CD14-positive monocyte (primary cell): ENCODE measurements around the gene ACOT7. TPM values are rescaled to one million over a fixed set of nuclear protein-coding genes. Genes with fewer than 3 reads are reported as not detected.
A peak's percentile ranks its signal among the peaks of the same experiment; 100 is the strongest.

ENCODE experiments used
- DNase-seq, 3 donors: peaks; one replicate each; pipeline ENCODE4 v3.0.0-alpha.2; 2011 to 2022
- H2AFZ ChIP-seq: 2 replicates; pipeline ENCODE4 v1.6.0; 2012; ENCODE audit warnings: mild to moderate bottlenecking, low read depth, low read length, inconsistent platforms; ENCODE audit not compliant: insufficient read depth, poor library complexity, severe bottlenecking
- H3K27ac ChIP-seq, 2 donors: 1 replicate in 1 of 2; 2 replicates in 1 of 2; pipeline ENCODE4 v1.5.1; 2012 to 2013; ENCODE audit warnings: low read length in 2 of 2, control low read depth in 1 of 2, inconsistent platforms in 1 of 2, low read depth in 1 of 2, mild to moderate bottlenecking in 1 of 2
- H3K27me3 ChIP-seq, 2 donors: one replicate each; pipeline versions ENCODE4 v1.6.0 to v1.6.1; 2011 to 2013; ENCODE audit warnings: low read length in 2 of 2; ENCODE audit not compliant: control insufficient read depth in 2 of 2, insufficient read depth in 2 of 2
- H3K36me3 ChIP-seq, 2 donors: replicated peaks in 1 of 2; 1 replicate in 1 of 2; 2 replicates in 1 of 2; pipeline versions ENCODE4 v1.5.1 to v1.6.1; 2012 to 2013; ENCODE audit warnings: low read length in 2 of 2, control low read depth in 1 of 2, inconsistent platforms in 1 of 2, mild to moderate bottlenecking in 1 of 2; ENCODE audit not compliant: insufficient read depth in 2 of 2, control insufficient read depth in 1 of 2
- H3K4me1 ChIP-seq, 2 donors: 1 replicate in 1 of 2; 2 replicates in 1 of 2; pipeline versions ENCODE4 v1.5.1 to v1.6.1; 2012 to 2013; ENCODE audit warnings: low read length in 2 of 2, control low read depth in 1 of 2, inconsistent platforms in 1 of 2, mild to moderate bottlenecking in 1 of 2, moderate library complexity in 1 of 2; ENCODE audit not compliant: insufficient read depth in 2 of 2, control insufficient read depth in 1 of 2
- H3K4me2 ChIP-seq: replicated peaks from 2 replicates; pipeline ENCODE3; 2012; ENCODE audit warnings: low read length, moderate library complexity, mild to moderate bottlenecking; ENCODE audit not compliant: poor library complexity, severe bottlenecking; ENCODE audit errors: extremely low read depth
- H3K4me3 ChIP-seq, 3 experiments: fragments of 200-600 bp in 1 of 3; sonication (generic) in 1 of 3; replicated peaks in 1 of 3; 1 replicate in 2 of 3; 2 replicates in 1 of 3; pipeline ENCODE4 v1.5.1; 2011 to 2013; ENCODE audit warnings: low read length in 3 of 3, mild to moderate bottlenecking in 3 of 3, control low read depth in 2 of 3, low read depth in 2 of 3, inconsistent platforms in 1 of 3, moderate library complexity in 1 of 3
- H3K79me2 ChIP-seq: 2 replicates; pipeline ENCODE4 v1.6.0; 2012; ENCODE audit warnings: mild to moderate bottlenecking, control low read depth, inconsistent platforms, low read length, moderate library complexity; ENCODE audit not compliant: insufficient read depth
- H3K9ac ChIP-seq: 2 replicates; pipeline ENCODE4 v1.6.0; 2017; ENCODE audit warnings: low read length, mild to moderate bottlenecking; ENCODE audit not compliant: insufficient read depth, poor library complexity, severe bottlenecking
- H3K9me3 ChIP-seq, 2 donors: replicated peaks in 1 of 2; 1 replicate in 1 of 2; 2 replicates in 1 of 2; pipeline versions ENCODE4 v1.5.1 to v1.6.1; 2012 to 2013; ENCODE audit warnings: low read length in 2 of 2, control low read depth in 1 of 2; ENCODE audit not compliant: control insufficient read depth in 1 of 2, insufficient read depth in 1 of 2
- H4K20me1 ChIP-seq: 2 replicates; pipeline ENCODE4 v1.6.0; 2012; ENCODE audit warnings: mild to moderate bottlenecking, low read length, control low read depth, moderate library complexity; ENCODE audit not compliant: insufficient read depth
- H3K27ac Mint-ChIP-seq, 7 donors: one replicate each; pipeline ENCODE4 v1.8.0; 2020; ENCODE audit warnings: mild to moderate bottlenecking in 7 of 7, mixed read lengths in 7 of 7, moderate library complexity in 6 of 7, inconsistent platforms in 2 of 7
- H3K27me3 Mint-ChIP-seq, 3 donors: one replicate each; pipeline ENCODE4 v1.8.0; 2021 to 2022; ENCODE audit warnings: low read depth in 3 of 3, mild to moderate bottlenecking in 3 of 3, mixed read lengths in 3 of 3, moderate library complexity in 3 of 3, inconsistent platforms in 1 of 3
- H3K36me3 Mint-ChIP-seq, 2 donors: one replicate each; pipeline ENCODE4 v1.8.0; 2020; ENCODE audit warnings: mixed read lengths in 2 of 2, inconsistent platforms in 1 of 2, mild to moderate bottlenecking in 1 of 2
- H3K4me1 Mint-ChIP-seq: one replicate; pipeline ENCODE4 v1.8.0; 2020; ENCODE audit warnings: mild to moderate bottlenecking, mixed read lengths
- H3K4me3 Mint-ChIP-seq, 2 donors: one replicate each; pipeline ENCODE4 v1.8.0; 2020; ENCODE audit warnings: mild to moderate bottlenecking in 2 of 2, mixed read lengths in 2 of 2, moderate library complexity in 1 of 2
- H3K9me3 Mint-ChIP-seq, 7 donors: one replicate each; pipeline ENCODE4 v1.8.0; 2020 to 2022; ENCODE audit warnings: mixed read lengths in 7 of 7, mild to moderate bottlenecking in 6 of 7, moderate library complexity in 6 of 7, inconsistent platforms in 2 of 7
- WGBS: methylation state at CpG from one replicate; pipeline ENCODE4 v1.1.5; 2013; ENCODE audit warnings: missing lambda C conversion rate; ENCODE audit not compliant: insufficient coverage; 5-methylcytosine and 5-hydroxymethylcytosine counted together
- intact Hi-C, 2 donors: fragments of 100-400 bp; cut with micrococcal nuclease; formaldehyde crosslinking; loops; one replicate each; pipeline versions ENCODE4 v1.15.0 to v1.15.1; 2023
- polyA plus RNA-seq, 3 donors: library from polyadenylated mRNA; depleted of rRNA in 1 of 3; unstranded in 2 of 3; stranded (reverse) in 1 of 3; fragments of 300-500 nt in 2 of 3; fragments of >200 nt in 1 of 3; fragmentation: Illumina TruSeq in 2 of 3; gene quantifications; 1 replicate in 2 of 3; 2 replicates in 1 of 3; pipeline ENCODE4 v1.2.3, GENCODE V29; 2012 to 2021
- TF ChIP-seq, protein P1 (sequence below): fragments of 200-600 bp; IDR thresholded peaks from one replicate; pipeline ENCODE4 v1.8.0; 2022; ENCODE audit warnings: antibody characterized with exemption, mild to moderate bottlenecking

Gene ACOT7
- polyA plus RNA-seq, 3 donors: 0.63 to 4.3 (median 1.4) TPM

DNA sequence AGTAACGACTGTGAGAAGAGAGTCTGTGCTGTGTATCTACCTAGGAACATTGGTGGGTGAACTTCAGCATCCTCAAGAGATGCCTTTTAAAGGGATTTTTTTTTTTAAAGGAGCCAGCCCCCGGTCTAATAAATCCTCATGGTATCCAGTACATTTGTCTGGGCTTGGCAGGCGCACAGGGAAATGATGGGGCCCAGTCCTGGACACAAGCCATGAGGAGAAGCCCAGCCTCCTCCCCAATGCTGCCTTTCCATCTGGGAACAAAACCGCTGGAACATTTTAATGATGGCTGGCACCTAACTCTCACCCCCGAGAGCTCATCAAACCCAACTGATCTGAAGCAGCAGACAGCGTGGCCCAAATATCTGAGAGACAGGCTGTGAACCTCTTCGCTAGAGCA is 64.2 kb downstream of the ACOT7 start:
- Mint-ChIP-seq H3K4me3 (no peak overlapping the region), H3K36me3 (peaks cover 0 to 16% of the 10 kb centered on the region in 2 donors), H3K27me3 (peaks cover 0 to 4% (median 0%) of the 10 kb centered on the region in 3 donors), H3K4me1 (no peaks in the 10 kb centered on the region), H3K9me3 (no peaks in the 10 kb centered on the region), H3K27ac (no peak overlapping the region)
- Histone ChIP-seq H3K9me3 (no peaks in the 10 kb centered on the region), H2AFZ (no peak overlapping the region), H3K4me1 (no peaks in the 10 kb centered on the region), H4K20me1 (no peaks in the 10 kb centered on the region), H3K27ac (no peak overlapping the region), H3K27me3 (no peaks in the 10 kb centered on the region), H3K4me3 (no peak overlapping the region), H3K4me2 (no peak overlapping the region), H3K79me2 (no peaks in the 10 kb centered on the region), H3K36me3 (no peaks in the 10 kb centered on the region), H3K9ac (no peak overlapping the region)
- intact Hi-C loops: no loop called here
- TF ChIP-seq, protein P1, sequence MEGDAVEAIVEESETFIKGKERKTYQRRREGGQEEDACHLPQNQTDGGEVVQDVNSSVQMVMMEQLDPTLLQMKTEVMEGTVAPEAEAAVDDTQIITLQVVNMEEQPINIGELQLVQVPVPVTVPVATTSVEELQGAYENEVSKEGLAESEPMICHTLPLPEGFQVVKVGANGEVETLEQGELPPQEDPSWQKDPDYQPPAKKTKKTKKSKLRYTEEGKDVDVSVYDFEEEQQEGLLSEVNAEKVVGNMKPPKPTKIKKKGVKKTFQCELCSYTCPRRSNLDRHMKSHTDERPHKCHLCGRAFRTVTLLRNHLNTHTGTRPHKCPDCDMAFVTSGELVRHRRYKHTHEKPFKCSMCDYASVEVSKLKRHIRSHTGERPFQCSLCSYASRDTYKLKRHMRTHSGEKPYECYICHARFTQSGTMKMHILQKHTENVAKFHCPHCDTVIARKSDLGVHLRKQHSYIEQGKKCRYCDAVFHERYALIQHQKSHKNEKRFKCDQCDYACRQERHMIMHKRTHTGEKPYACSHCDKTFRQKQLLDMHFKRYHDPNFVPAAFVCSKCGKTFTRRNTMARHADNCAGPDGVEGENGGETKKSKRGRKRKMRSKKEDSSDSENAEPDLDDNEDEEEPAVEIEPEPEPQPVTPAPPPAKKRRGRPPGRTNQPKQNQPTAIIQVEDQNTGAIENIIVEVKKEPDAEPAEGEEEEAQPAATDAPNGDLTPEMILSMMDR: no peak
- WGBS: 100% methylated on average over 4 of the region's 7 CpGs
- no peak for DNase-seq

- DNase-seq: no peak
- no peaks in the 10 kb centered on the region for H3K36me3 ChIP-seq
- peaks cover 0 to 6% (median 0%) of the 10 kb centered on the region in 3 donors for H3K27me3 Mint-ChIP-seq
- H3K79me2 ChIP-seq: no peaks in the 10 kb centered on the region
- H3K4me2 ChIP-seq: no peak overlapping the region
- H3K27ac ChIP-seq: no peak overlapping the region
- 97% methylated on average over 12 of the region's 12 CpGs for WGBS
- peaks cover 0 to 16% of the 10 kb centered on the region in 2 donors for H3K36me3 Mint-ChIP-seq
- no peaks in the 10 kb centered on the region for H4K20me1 ChIP-seq
- H3K27me3 ChIP-seq: no peaks in the 10 kb centered on the region
- no peaks in the 10 kb centered on the region for H3K4me1 Mint-ChIP-seq
- H3K9me3 ChIP-seq: no peaks in the 10 kb centered on the region
- H3K9ac ChIP-seq: no peak overlapping the region
- no peaks in the 10 kb centered on the region for H3K9me3 Mint-ChIP-seq
- H3K4me1 ChIP-seq: no peaks in the 10 kb centered on the region
- no peak overlapping the region for H3K4me3 Mint-ChIP-seq
- peak overlapping the region in 1 of 7 donors; percentile 35 for H3K27ac Mint-ChIP-seq
- TF ChIP-seq, protein P1: no peak
- intact Hi-C loops: no loop called here
- H3K4me3 ChIP-seq: no peak overlapping the region
- no peak overlapping the region for H2AFZ ChIP-seq
Measured at GRCh38 chr1:6328696-6329095, 64.9 kb downstream of the ACOT7 start.
